T follicular helper cell (primary cell): Measurements from ENCODE around the gene RIN3.

Experiments used
- DNase-seq: peaks from one replicate; pipeline ENCODE4 v3.0.0-alpha.2; 2020; ENCODE audit warnings: low read depth

Gene RIN3

GRCh38 chr14:92719421-92719820 lies 205.8 kb downstream of the RIN3 start:
- no peak for DNase-seq

GRCh38 chr14:92719890-92720323 lies 206.3 kb downstream of the RIN3 start:
- no peak for DNase-seq

- DNase-seq: no peak
These were observed 211.1 kb downstream of the RIN3 start for GRCh38 chr14:92724516-92725340.

GRCh38 chr14:92726135-92726932 lies 212.8 kb downstream of the RIN3 start:
- no peak for DNase-seq

GRCh38 chr14:92726933-92727262 lies 213.3 kb downstream of the RIN3 start:
- no peak for DNase-seq

- DNase-seq: no peak
These were observed 215.3 kb downstream of the RIN3 start for GRCh38 chr14:92728759-92729364.

- DNase-seq: no peak
These were observed 216.2 kb downstream of the RIN3 start for GRCh38 chr14:92729634-92730358.

- DNase-seq: no peak
These were observed 218.1 kb downstream of the RIN3 start for GRCh38 chr14:92731622-92732115.

- DNase-seq: no peak
These were observed 219.4 kb downstream of the RIN3 start for GRCh38 chr14:92733007-92733406.

- DNase-seq: no peak
These were observed 221.0 kb downstream of the RIN3 start for GRCh38 chr14:92734618-92735017.

- no peak for DNase-seq
These were observed 221.8 kb downstream of the RIN3 start for GRCh38 chr14:92735344-92735743.

GRCh38 chr14:92737206-92737605 lies 223.6 kb downstream of the RIN3 start:
- no peak for DNase-seq

GRCh38 chr14:92737619-92738188 lies 224.1 kb downstream of the RIN3 start:
- DNase-seq: no peak
